Prostate gland (tissue), 2 donors: ENCODE measurements around the gene DYDC1. TPM values are rescaled to one million over a fixed set of nuclear protein-coding genes. Genes with fewer than 3 reads are reported as not detected.
A peak's percentile ranks its signal among the peaks of the same experiment; 100 is the strongest.

Source experiments
- DNase-seq: peaks from one replicate; pipeline ENCODE4 v3.0.0-alpha.2; 2019; ENCODE audit warnings: low spot score
- H3K27ac ChIP-seq, 2 donors: fragments of 200-600 bp; sonication (generic); 2 replicates each; pipeline ENCODE4 v1.5.1; 2017 to 2019
- H3K27me3 ChIP-seq: fragments of 200-600 bp; sonication (generic); replicated peaks from 2 replicates; pipeline ENCODE4 v1.5.1; 2019; ENCODE audit not compliant: insufficient read depth
- H3K36me3 ChIP-seq, 2 donors: fragments of 200-600 bp; sonication (generic); 1 replicate in 1 of 2; 2 replicates in 1 of 2; pipeline versions ENCODE4 v1.5.1 to v1.8.1; 2017 to 2019
- H3K4me1 ChIP-seq: fragments of 200-600 bp; sonication (generic); replicated peaks from 2 replicates; pipeline ENCODE4 v1.5.1; 2019
- H3K4me3 ChIP-seq, 2 donors: fragments of 200-600 bp; sonication (generic); 2 replicates each; pipeline ENCODE4 v1.5.1; 2017 to 2019
- H3K9me3 ChIP-seq: fragments of 200-600 bp; sonication (generic); 2 replicates; pipeline ENCODE4 v1.5.1; 2017
- POLR2A ChIP-seq: fragments of 450-650 bp; IDR thresholded peaks from one replicate; pipeline ENCODE4 v1.6.1; 2016; ENCODE audit warnings: antibody characterized with exemption, mild to moderate bottlenecking
- POLR2AphosphoS5 ChIP-seq: sonication (generic); formaldehyde crosslinking; IDR thresholded peaks from one replicate; pipeline ENCODE4 v1.6.1; 2017; ENCODE audit warnings: antibody characterized with exemption
- WGBS: methylation state at CpG from one replicate; pipeline ENCODE4 v1.1.5; 2018; 5-methylcytosine and 5-hydroxymethylcytosine counted together
- intact Hi-C: fragments of 100-400 bp; cut with DNase I; formaldehyde crosslinking; loops from one replicate; pipeline ENCODE4 v1.14.2; 2022
- total RNA-seq, 2 donors: library from RNA; depleted of rRNA; stranded (reverse); fragments of >200 nt; gene quantifications; one replicate each; pipeline ENCODE4 v1.1.0, GENCODE V29; 2016
- TF ChIP-seq, protein P1 (sequence below), 4 experiments: fragments of 200-600 bp in 2 of 4; fragments of 450-650 bp in 2 of 4; sonication (generic) in 2 of 4; IDR thresholded peaks; 1 replicate in 3 of 4; 2 replicates in 1 of 4; pipeline ENCODE4 v1.5.1; 2016 to 2019; ENCODE audit warnings: antibody characterized with exemption in 4 of 4, mild to moderate bottlenecking in 2 of 4, moderate library complexity in 2 of 4

Gene DYDC1
- total RNA-seq, 2 donors from 2014 or later: 8.7 TPM; not detected in 1

DNA sequence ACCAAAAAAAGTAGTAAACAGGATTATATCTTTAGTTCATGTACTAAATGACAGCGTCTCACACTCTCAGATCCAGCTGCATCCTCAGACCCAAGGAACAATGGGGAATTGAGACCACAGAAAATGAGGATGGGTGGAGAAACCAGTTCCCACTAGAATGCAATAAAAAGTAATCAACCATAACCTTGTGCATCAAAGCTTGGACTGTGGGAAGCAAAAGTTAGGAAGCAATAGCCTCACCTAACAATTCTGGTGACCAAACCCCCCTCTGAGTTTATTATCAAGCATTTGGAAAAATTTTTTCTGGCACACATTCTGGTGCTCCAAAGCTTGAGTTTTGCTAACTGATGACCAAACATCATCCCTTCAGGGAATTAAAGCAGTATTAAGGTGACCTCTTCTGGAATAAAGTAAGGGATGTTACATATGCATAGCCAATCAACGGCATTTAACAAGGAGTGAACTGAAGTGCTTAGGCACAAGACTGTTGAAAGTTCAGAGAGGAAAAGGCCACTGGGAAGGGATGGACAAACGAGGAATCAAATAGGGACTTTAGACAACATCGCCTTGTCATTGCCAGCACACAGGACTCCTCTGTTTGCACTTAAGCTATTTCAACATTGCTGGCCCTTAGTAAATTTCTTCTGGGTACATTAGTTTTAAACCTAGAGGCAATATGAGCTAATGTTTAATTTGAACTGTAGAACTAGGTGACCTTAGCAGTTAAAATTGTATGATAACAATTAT, 65.9 kb downstream of the DYDC1 start:
- H3K4me1 ChIP-seq: no peaks in the 10 kb centered on the region
- intact Hi-C loops: no loop called here
- H3K27ac ChIP-seq: no peak overlapping the region
- H3K27me3 ChIP-seq: no peaks in the 10 kb centered on the region
- TF ChIP-seq POLR2A: no peak
- TF ChIP-seq, protein P1, sequence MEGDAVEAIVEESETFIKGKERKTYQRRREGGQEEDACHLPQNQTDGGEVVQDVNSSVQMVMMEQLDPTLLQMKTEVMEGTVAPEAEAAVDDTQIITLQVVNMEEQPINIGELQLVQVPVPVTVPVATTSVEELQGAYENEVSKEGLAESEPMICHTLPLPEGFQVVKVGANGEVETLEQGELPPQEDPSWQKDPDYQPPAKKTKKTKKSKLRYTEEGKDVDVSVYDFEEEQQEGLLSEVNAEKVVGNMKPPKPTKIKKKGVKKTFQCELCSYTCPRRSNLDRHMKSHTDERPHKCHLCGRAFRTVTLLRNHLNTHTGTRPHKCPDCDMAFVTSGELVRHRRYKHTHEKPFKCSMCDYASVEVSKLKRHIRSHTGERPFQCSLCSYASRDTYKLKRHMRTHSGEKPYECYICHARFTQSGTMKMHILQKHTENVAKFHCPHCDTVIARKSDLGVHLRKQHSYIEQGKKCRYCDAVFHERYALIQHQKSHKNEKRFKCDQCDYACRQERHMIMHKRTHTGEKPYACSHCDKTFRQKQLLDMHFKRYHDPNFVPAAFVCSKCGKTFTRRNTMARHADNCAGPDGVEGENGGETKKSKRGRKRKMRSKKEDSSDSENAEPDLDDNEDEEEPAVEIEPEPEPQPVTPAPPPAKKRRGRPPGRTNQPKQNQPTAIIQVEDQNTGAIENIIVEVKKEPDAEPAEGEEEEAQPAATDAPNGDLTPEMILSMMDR (IDR thresholded peaks at IDR 0.05): no peak
- no peak for TF ChIP-seq POLR2AphosphoS5
- H3K9me3 ChIP-seq: no peaks in the 10 kb centered on the region
- no peak for DNase-seq
- H3K4me3 ChIP-seq: no peak overlapping the region
- H3K36me3 ChIP-seq: no peaks in the 10 kb centered on the region
- 30% methylated on average over 4 of the region's 4 CpGs for WGBS

DNA sequence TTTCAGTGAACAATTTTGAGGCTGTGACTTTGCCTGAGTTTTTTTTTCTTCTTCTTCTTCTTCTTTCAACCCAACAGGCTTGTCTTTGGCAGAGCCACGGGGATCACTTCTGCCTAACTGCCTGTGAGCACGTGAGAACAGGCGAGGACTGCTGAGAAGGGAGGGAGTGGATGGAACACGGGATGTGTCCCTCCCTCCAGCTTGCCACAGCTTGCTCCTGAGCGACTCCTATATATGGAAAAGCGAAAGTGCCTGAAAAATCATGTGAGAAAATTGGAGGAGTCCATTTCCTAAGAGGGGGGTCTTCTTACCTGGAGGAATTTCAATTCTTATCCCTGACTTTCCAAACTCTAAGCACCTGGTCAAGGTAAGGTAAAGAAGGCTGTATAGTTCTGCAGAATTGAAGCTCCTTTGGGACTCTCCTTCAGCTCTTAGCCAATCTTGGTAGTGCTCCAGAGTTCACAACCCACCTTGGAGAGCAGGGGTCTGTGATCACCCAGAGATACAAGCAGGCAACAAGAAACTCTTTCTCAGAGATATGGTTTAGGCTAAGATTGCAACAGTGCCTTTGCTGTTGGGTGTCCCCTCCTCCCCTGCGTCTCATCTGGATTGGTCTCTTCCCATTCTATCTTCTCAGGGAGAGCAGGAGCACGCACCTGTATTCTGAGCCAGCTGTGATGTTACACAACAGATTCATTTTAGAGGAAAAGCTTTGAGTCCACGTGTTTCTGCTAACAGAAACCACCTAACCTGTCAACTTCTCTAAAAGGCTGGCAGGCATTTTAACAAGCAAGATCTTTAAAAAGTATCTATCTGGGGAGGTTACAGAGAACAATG, 66.9 kb downstream of the DYDC1 start, which contains the start of gene MAT1A:
Gene MAT1A, minus strand, starts transcription at position 208 of the 837 bp plus-strand sequence. CDS start 235 bp downstream, outside the sequence.
- 15% methylated on average over 9 of the region's 9 CpGs for WGBS
- Histone ChIP-seq H3K27ac (peak within 1 kb of the TSS in 1 of 2 donors; percentile 28), H3K27me3 (no peaks in the 10 kb centered on the region), H3K36me3 (no peaks in the 10 kb centered on the region), H3K4me3 (no peak within 1 kb of the TSS), H3K9me3 (no peaks in the 10 kb centered on the region), H3K4me1 (no peaks in the 10 kb centered on the region)
- peak; percentile 47 for TF ChIP-seq POLR2AphosphoS5
- TF ChIP-seq, protein P1 (IDR thresholded peaks at IDR 0.05): no peak
- intact Hi-C loops: no loop called here
- peak; percentile 50 for DNase-seq

- Histone ChIP-seq H3K9me3 (no peaks in the 10 kb centered on the region), H3K27me3 (no peaks in the 10 kb centered on the region), H3K27ac (no peak overlapping the region), H3K4me1 (no peaks in the 10 kb centered on the region), H3K36me3 (no peaks in the 10 kb centered on the region), H3K4me3 (no peak overlapping the region)
- intact Hi-C loops: no loop called here
- TF ChIP-seq, protein P1 (IDR thresholded peaks at IDR 0.05): no peak
- TF ChIP-seq POLR2A: no peak
- no peak for TF ChIP-seq POLR2AphosphoS5
- 90% methylated on average over 5 of the region's 5 CpGs for WGBS
- no peak for DNase-seq
Measured at GRCh38 chr10:80288849-80289248, 67.7 kb downstream of the DYDC1 start.

Other genes with a start within 250 kb of the DYDC1 start
- gene PLAC9, start 224.0 kb downstream of the DYDC1 start, total RNA-seq: 10 to 100 TPM in 1 of 2 donors, 1 to 10 TPM in 1; 8.9 to 14.7 TPM
- 100 to 1,000 TPM; 158 to 174 TPM for gene ANXA11, start 151.2 kb downstream of the DYDC1 start, total RNA-seq
- 1 to 10 TPM in 1 of 2 donors, not detected in 1; 3.9 TPM for gene MAT1A, start 67.1 kb downstream of the DYDC1 start, total RNA-seq
- gene DYDC2, start within 50 bp of the DYDC1 start, total RNA-seq: not detected
- gene PRXL2A, start 51.8 kb upstream of the DYDC1 start, total RNA-seq: 100 to 1,000 TPM in 1 of 2 donors, 10 to 100 TPM in 1; 86.0 to 101 TPM
- gene TSPAN14, start 97.6 kb upstream of the DYDC1 start, total RNA-seq: 100 to 1,000 TPM in 1 of 2 donors, 10 to 100 TPM in 1; 69.8 to 103 TPM
- gene SH2D4B, start 181.1 kb upstream of the DYDC1 start, total RNA-seq: under 1 TPM in 1 of 2 donors, not detected in 1; 0.40 TPM